Stomach (tissue), 9 donors: Measurements from ENCODE around the gene PIMREG. TPM values are rescaled to one million over a fixed set of nuclear protein-coding genes. Genes with fewer than 3 reads are reported as not detected.

ENCODE experiments used
- DNase-seq, 2 donors: peaks; one replicate each; pipeline versions ENCODE4 v3.0.0 to v3.0.0-alpha.2; 2013 to 2019
- H3K27ac ChIP-seq, 5 donors: fragments of 200-600 bp in 4 of 5; sonication (generic) in 4 of 5; one replicate each; pipeline ENCODE4 v1.5.1; 2013 to 2019; ENCODE audit warnings: mild to moderate bottlenecking in 1 of 5, moderate library complexity in 1 of 5
- H3K27me3 ChIP-seq, 3 donors: fragments of 200-600 bp; sonication (generic); one replicate each; pipeline ENCODE4 v1.5.1; 2017 to 2019; ENCODE audit warnings: mixed run types in 1 of 3
- H3K36me3 ChIP-seq, 4 donors: fragments of 200-600 bp; sonication (generic); 1 replicate in 3 of 4; 2 replicates in 1 of 4; pipeline ENCODE4 v1.5.1; 2016 to 2019
- H3K4me1 ChIP-seq, 4 donors: fragments of 200-600 bp; sonication (generic); one replicate each; pipeline ENCODE4 v1.5.1; 2016 to 2019
- H3K4me3 ChIP-seq, 4 donors: fragments of 200-600 bp; sonication (generic) in 3 of 4; one replicate each; pipeline ENCODE4 v1.5.1; 2016 to 2019; ENCODE audit warnings: mild to moderate bottlenecking in 1 of 4
- H3K9me3 ChIP-seq, 4 donors: fragments of 200-600 bp; sonication (generic); one replicate each; pipeline ENCODE4 v1.5.1; 2016 to 2019
- CTCF ChIP-seq, 7 experiments: fragments of 450-650 bp in 4 of 7; fragments of 200-600 bp in 3 of 7; sonication (generic) in 3 of 7; IDR thresholded peaks; one replicate each; pipeline ENCODE4 v1.5.1; 2016 to 2019; ENCODE audit warnings: antibody characterized with exemption in 7 of 7, control low read depth in 2 of 7, mild to moderate bottlenecking in 1 of 7
- EP300 ChIP-seq: sonication (generic); formaldehyde crosslinking; IDR thresholded peaks from one replicate; pipeline ENCODE4 v1.6.1; 2017; ENCODE audit warnings: antibody characterized with exemption
- POLR2A ChIP-seq, 4 donors: fragments of 450-650 bp; IDR thresholded peaks; one replicate each; pipeline ENCODE4 v1.6.1; 2016; ENCODE audit warnings: antibody characterized with exemption in 4 of 4, control low read depth in 2 of 4, mild to moderate bottlenecking in 1 of 4, moderate library complexity in 1 of 4
- POLR2AphosphoS5 ChIP-seq, 3 donors: sonication (generic); formaldehyde crosslinking; IDR thresholded peaks; one replicate each; pipeline ENCODE4 v1.6.1; 2016; ENCODE audit warnings: antibody characterized with exemption in 3 of 3
- WGBS, 5 donors: extraction: QIAGEN DNeasy Blood & Tissue Kit in 3 of 5; methylation state at CpG; one replicate each; pipeline versions ENCODE4 v1.1.5 to v1.1.7; 2013 to 2018; 5-methylcytosine and 5-hydroxymethylcytosine counted together
- intact Hi-C: fragments of 100-400 bp; cut with DNase I; formaldehyde crosslinking; loops from one replicate; pipeline ENCODE4 v1.15.1; 2023; ENCODE audit warnings: low total_unique reads
- polyA plus RNA-seq, 3 donors: library from polyadenylated mRNA; stranded (reverse); fragments of 200-250 nt; gene quantifications; one replicate each; pipeline ENCODE4 v1.2.3, GENCODE V29; 2013
- total RNA-seq, 5 donors: library from RNA; depleted of rRNA; stranded (reverse); fragments of >200 nt; gene quantifications; one replicate each; pipeline versions ENCODE4 v1.1.0 to v1.2.3, GENCODE V29; 2014 to 2016
- donor health status: healthy with polysubstance abuse.
- donor health status: Bipolar disorder and iron deficiency.
- donor health status: healthy.

Gene PIMREG
- total and polyA plus RNA-seq, 8 donors: 0.76 to 8.5 (median 1.9) TPM

GRCh38 chr17:6471531-6472465 lies 27.5 kb downstream of the PIMREG start:
- Histone ChIP-seq H3K4me3 (no peak overlapping the region), H3K27me3 (no peaks in the 10 kb centered on the region), H3K9me3 (no peaks in the 10 kb centered on the region), H3K4me1 (peaks cover 0 to 21% (median 5%) of the 10 kb centered on the region in 4 donors), H3K36me3 (peaks cover 0 to 38% (median 14%) of the 10 kb centered on the region in 4 donors), H3K27ac (no peak overlapping the region)
- no peak for TF ChIP-seq POLR2A (IDR thresholded peaks at IDR 0.05)
- no peak for TF ChIP-seq POLR2AphosphoS5 (IDR thresholded peaks at IDR 0.05)
- TF ChIP-seq CTCF (IDR thresholded peaks at IDR 0.05): no peak
- TF ChIP-seq EP300: no peak
- DNase-seq: no peak
- 71 to 83% (median 77%) methylated on average over 19 of the region's 19 CpGs for WGBS, 5 donors
- intact Hi-C loops: no loop called here

- 86 to 96% (median 90%) methylated on average over 10 of the region's 10 CpGs for WGBS, 5 donors
- intact Hi-C loops: no loop called here
- Histone ChIP-seq H3K27me3 (no peaks in the 10 kb centered on the region), H3K36me3 (peaks cover 0 to 41% (median 16%) of the 10 kb centered on the region in 4 donors), H3K9me3 (no peaks in the 10 kb centered on the region), H3K4me1 (peaks cover 0 to 21% (median 6%) of the 10 kb centered on the region in 4 donors), H3K27ac (peak overlapping the region in 1 of 5 donors; percentile 21), H3K4me3 (no peak overlapping the region)
- no peak for DNase-seq
- TF ChIP-seq CTCF (IDR thresholded peaks at IDR 0.05): no peak
- TF ChIP-seq EP300: no peak
- no peak for TF ChIP-seq POLR2A (IDR thresholded peaks at IDR 0.05)
- no peak for TF ChIP-seq POLR2AphosphoS5 (IDR thresholded peaks at IDR 0.05)
These were observed 28.3 kb downstream of the PIMREG start for GRCh38 chr17:6472517-6472916.

- TF ChIP-seq CTCF (IDR thresholded peaks at IDR 0.05): peak in 6 of 7 experiments; percentile 43 to 97 (median 92)
- no peak for TF ChIP-seq POLR2A (IDR thresholded peaks at IDR 0.05)
- peak in 1 of 3 donors; percentile 74 for TF ChIP-seq POLR2AphosphoS5 (IDR thresholded peaks at IDR 0.05)
- intact Hi-C loops: no loop called here
- DNase-seq: peak; percentile 84 to 91
- peak overlapping the region in 1 of 5 donors; percentile 77 for H3K27ac ChIP-seq
- peaks cover 0 to 41% (median 15%) of the 10 kb centered on the region in 4 donors for H3K36me3 ChIP-seq
- no peak overlapping the region for H3K4me3 ChIP-seq
- WGBS, 5 donors: 37 to 44% (median 38%) methylated on average over 14 of the region's 14 CpGs
- peaks cover 0 to 21% (median 6%) of the 10 kb centered on the region in 4 donors for H3K4me1 ChIP-seq
- no peaks in the 10 kb centered on the region for H3K27me3 ChIP-seq
- no peaks in the 10 kb centered on the region for H3K9me3 ChIP-seq
These were observed 29.0 kb downstream of the PIMREG start for GRCh38 chr17:6473128-6473767.

GRCh38 chr17:6474376-6474775 lies 30.1 kb downstream of the PIMREG start:
- H3K4me3 ChIP-seq: no peak overlapping the region
- WGBS, 5 donors: 82 to 90% (median 88%) methylated on average over 21 to 22 of the region's 22 CpGs
- no peaks in the 10 kb centered on the region for H3K9me3 ChIP-seq
- H3K4me1 ChIP-seq: peaks cover 0 to 21% (median 6%) of the 10 kb centered on the region in 4 donors
- TF ChIP-seq EP300 (no peak), CTCF (IDR thresholded peaks at IDR 0.05) (no peak), POLR2AphosphoS5 (IDR thresholded peaks at IDR 0.05) (no peak), POLR2A (IDR thresholded peaks at IDR 0.05) (no peak)
- intact Hi-C loops: no loop called here
- H3K27ac ChIP-seq: peak overlapping the region in 1 of 5 donors; percentile 77
- no peaks in the 10 kb centered on the region for H3K27me3 ChIP-seq
- peaks cover 0 to 40% (median 12%) of the 10 kb centered on the region in 4 donors for H3K36me3 ChIP-seq
- DNase-seq: no peak
